Breast epithelium (tissue), 4 donors: ENCODE data around the gene NCBP3. TPM values are rescaled to one million over a fixed set of nuclear protein-coding genes. Genes with fewer than 3 reads are reported as not detected.

Experiments used
- DNase-seq, 2 donors: peaks; one replicate each; pipeline ENCODE4 v3.0.0-alpha.2; 2019; ENCODE audit warnings: low spot score in 2 of 2
- H3K27ac ChIP-seq, 2 donors: fragments of 200-600 bp; sonication (generic) in 1 of 2; one replicate each; pipeline ENCODE4 v1.5.1; 2016 to 2019; ENCODE audit warnings: mild to moderate bottlenecking in 1 of 2
- H3K27me3 ChIP-seq, 2 donors: fragments of 200-600 bp; sonication (generic) in 1 of 2; one replicate each; pipeline versions ENCODE4 v1.5.1 to v1.6.0; 2017 to 2019; ENCODE audit warnings: control low read depth in 1 of 2, mild to moderate bottlenecking in 1 of 2
- H3K36me3 ChIP-seq: fragments of 200-600 bp; one replicate; pipeline ENCODE4 v1.5.1; 2019
- H3K4me1 ChIP-seq, 2 donors: fragments of 200-600 bp; sonication (generic); one replicate each; pipeline ENCODE4 v1.5.1; 2016 to 2019; ENCODE audit warnings: control low read depth in 1 of 2
- H3K4me3 ChIP-seq, 3 donors: fragments of 200-600 bp; sonication (generic); 1 replicate in 2 of 3; 2 replicates in 1 of 3; pipeline ENCODE4 v1.5.1; 2016 to 2019; ENCODE audit warnings: mild to moderate bottlenecking in 3 of 3, moderate library complexity in 2 of 3
- H3K9me3 ChIP-seq, 2 donors: fragments of 200-600 bp; sonication (generic) in 1 of 2; one replicate each; pipeline ENCODE4 v1.5.1; 2016 to 2019; ENCODE audit warnings: control low read depth in 1 of 2
- POLR2A ChIP-seq: fragments of 450-650 bp; IDR thresholded peaks from one replicate; pipeline ENCODE4 v1.6.1; 2016; ENCODE audit warnings: antibody characterized with exemption, mild to moderate bottlenecking, moderate library complexity
- POLR2AphosphoS5 ChIP-seq, 3 donors: sonication (generic); formaldehyde crosslinking; IDR thresholded peaks; one replicate each; pipeline ENCODE4 v1.6.1; 2017; ENCODE audit warnings: antibody characterized with exemption in 3 of 3
- intact Hi-C: fragments of 100-400 bp; cut with DNase I; formaldehyde crosslinking; loops from one replicate; pipeline ENCODE4 v1.15.1; 2023; ENCODE audit warnings: low total_unique reads
- total RNA-seq, 3 donors: library from RNA; depleted of rRNA; stranded (reverse); fragments of >200 nt; gene quantifications; one replicate each; pipeline ENCODE4 v1.1.0, GENCODE V29; 2016
- TF ChIP-seq, protein P1 (sequence below), 3 donors: fragments of 450-650 bp; IDR thresholded peaks; one replicate each; pipeline ENCODE4 v1.5.1; 2016 to 2017; ENCODE audit warnings: antibody characterized with exemption in 3 of 3, mild to moderate bottlenecking in 3 of 3, moderate library complexity in 3 of 3

Gene NCBP3
- total RNA-seq, 3 donors from 2014 or later = 21.6 to 34.1 (median 25.9) TPM

DNA sequence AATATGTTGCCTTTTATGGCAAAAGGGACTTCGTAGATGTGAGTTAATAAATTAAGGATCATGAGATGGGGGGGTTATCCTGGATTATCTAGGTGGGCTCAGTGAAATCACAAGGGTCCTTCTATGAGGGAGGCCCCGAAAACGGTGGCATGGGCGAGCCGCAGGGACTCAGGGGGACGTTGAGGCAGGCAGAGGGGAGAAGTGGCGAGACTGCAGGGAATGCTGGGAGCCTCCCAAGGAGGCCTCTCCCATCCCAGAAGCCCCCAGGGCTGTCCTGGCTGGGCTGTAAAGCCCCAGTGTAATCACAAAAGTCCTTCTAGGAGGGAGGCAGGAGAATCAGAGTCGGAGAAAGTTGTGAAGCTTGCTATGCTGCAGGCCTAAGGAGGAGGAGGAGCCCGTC is 80.1 kb downstream of the NCBP3 start:
- no peak overlapping the region for H3K27ac ChIP-seq
- no peak for TF ChIP-seq POLR2AphosphoS5 (IDR thresholded peaks at IDR 0.05)
- TF ChIP-seq, protein P1, sequence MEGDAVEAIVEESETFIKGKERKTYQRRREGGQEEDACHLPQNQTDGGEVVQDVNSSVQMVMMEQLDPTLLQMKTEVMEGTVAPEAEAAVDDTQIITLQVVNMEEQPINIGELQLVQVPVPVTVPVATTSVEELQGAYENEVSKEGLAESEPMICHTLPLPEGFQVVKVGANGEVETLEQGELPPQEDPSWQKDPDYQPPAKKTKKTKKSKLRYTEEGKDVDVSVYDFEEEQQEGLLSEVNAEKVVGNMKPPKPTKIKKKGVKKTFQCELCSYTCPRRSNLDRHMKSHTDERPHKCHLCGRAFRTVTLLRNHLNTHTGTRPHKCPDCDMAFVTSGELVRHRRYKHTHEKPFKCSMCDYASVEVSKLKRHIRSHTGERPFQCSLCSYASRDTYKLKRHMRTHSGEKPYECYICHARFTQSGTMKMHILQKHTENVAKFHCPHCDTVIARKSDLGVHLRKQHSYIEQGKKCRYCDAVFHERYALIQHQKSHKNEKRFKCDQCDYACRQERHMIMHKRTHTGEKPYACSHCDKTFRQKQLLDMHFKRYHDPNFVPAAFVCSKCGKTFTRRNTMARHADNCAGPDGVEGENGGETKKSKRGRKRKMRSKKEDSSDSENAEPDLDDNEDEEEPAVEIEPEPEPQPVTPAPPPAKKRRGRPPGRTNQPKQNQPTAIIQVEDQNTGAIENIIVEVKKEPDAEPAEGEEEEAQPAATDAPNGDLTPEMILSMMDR (IDR thresholded peaks at IDR 0.05) = no peak
- TF ChIP-seq POLR2A = no peak

DNA sequence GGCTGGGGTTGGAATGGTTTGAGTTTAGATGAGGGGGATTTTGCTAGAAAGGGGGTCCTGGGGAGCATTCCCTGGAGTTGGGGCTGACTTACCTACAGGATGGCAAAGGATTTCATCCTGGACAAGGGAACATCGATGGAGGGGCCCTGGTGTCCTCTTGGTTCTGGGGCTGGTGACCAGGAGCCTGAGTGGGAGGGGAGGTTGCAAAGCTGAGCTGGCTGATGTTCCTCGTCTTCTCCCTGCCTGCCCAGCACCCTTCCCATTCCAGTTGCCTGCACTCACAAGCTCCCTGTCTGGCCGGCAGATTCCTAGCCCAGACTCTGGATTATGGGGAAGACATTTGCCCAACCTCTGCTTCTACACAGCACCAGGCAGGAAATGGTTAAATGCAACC is 82.3 kb downstream of the NCBP3 start:
- Histone ChIP-seq H3K27me3 (peaks cover 0 to 9% of the 10 kb centered on the region in 2 donors), H3K4me1 (no peaks in the 10 kb centered on the region), H3K4me3 (no peak overlapping the region), H3K27ac (no peak overlapping the region), H3K9me3 (peaks cover 5 to 11% of the 10 kb centered on the region in 2 donors), H3K36me3 (no peaks in the 10 kb centered on the region)
- no peak for TF ChIP-seq POLR2AphosphoS5 (IDR thresholded peaks at IDR 0.05)
- TF ChIP-seq, protein P1 (IDR thresholded peaks at IDR 0.05) = no peak
- TF ChIP-seq POLR2A = no peak
- DNase-seq = no peak
- intact Hi-C loops = loop anchor here (5.0 kb wide), 1 partner anchor 744 kb away; no protein-coding TSS in a partner anchor

More for the DNA sequence above, 80.1 kb downstream of the NCBP3 start:
- Histone ChIP-seq H3K27me3 (peaks cover 0 to 9% of the 10 kb centered on the region in 2 donors), H3K36me3 (no peaks in the 10 kb centered on the region), H3K4me3 (no peak overlapping the region), H3K9me3 (no peaks in the 10 kb centered on the region), H3K4me1 (no peaks in the 10 kb centered on the region)
- intact Hi-C loops = no loop called here
- no peak for DNase-seq

DNA sequence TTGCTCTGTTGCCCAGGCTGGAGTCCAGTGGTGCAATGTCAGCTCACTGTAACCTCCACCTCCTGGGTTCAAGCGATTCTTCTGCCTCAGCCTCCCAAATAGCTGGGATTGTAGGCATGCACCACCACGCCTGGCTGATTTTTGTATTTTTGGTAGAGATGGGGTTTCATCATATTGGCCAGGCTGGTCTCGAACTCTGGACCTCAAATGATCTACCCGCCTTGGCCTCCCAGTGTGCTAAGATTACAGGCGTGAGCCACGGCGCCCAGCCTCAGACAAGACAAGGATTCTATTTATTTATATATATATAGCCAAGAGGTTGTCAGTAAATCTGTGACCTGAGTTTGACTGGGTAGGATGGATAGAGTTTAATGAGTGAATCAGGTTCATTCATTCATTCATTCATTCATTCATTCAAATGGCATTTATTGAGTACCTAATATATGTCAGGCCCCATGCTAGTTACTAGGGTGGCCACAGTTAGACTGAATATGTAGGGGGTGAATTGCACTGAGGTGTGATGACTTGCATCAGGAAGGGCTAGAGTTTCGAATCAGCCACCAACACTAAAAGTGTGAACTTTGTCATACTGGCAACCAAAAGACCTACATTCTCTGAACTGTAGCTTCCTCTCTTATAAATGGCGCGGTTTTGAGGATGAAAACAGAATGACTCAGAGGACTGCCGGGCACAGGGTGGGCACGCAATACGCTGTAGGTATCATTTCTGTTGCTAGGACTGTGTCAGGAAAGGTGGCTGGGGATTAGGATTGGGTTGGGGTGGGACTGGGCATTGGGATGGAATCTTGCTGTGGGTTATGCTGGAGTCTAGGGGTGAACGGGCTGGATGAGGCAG is 82.9 kb downstream of the NCBP3 start:
- no peaks in the 10 kb centered on the region for H3K4me1 ChIP-seq
- peaks cover 0 to 9% of the 10 kb centered on the region in 2 donors for H3K27me3 ChIP-seq
- intact Hi-C loops = loop anchor here (5.0 kb wide), 1 partner anchor 744 kb away; no protein-coding TSS in a partner anchor
- no peaks in the 10 kb centered on the region for H3K36me3 ChIP-seq
- no peak for DNase-seq
- H3K4me3 ChIP-seq = no peak overlapping the region
- H3K9me3 ChIP-seq = peaks cover 5 to 11% of the 10 kb centered on the region in 2 donors
- TF ChIP-seq POLR2A (no peak), POLR2AphosphoS5 (IDR thresholded peaks at IDR 0.05) (no peak)
- TF ChIP-seq, protein P1 (IDR thresholded peaks at IDR 0.05) = no peak
- H3K27ac ChIP-seq = no peak overlapping the region

DNA sequence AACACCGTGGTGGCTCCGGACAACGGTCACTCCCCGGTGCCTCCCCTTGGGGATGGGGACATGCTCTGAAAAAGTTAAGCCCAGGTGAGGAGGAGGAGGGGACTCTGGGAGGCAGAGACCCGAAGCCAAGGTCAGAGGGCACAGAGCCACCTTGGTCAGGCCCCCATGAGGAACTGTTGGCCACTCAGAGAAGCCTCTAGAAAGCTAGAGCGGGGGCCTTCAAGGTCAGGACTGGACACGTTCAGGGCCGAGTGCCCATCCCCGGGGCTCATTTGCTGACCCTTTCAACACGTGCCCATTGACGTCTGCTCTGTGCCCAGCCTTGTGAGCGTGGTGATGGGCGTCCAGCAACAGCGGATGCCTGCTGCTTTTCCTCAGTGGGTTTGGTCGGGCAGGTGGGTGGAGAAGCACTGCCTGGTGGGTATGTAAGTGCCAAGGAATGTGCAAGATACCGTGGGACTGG is 84.1 kb downstream of the NCBP3 start:
- intact Hi-C loops = loop anchor here (5.0 kb wide), 1 partner anchor 745 kb away; no protein-coding TSS in a partner anchor
- TF ChIP-seq, protein P1 (IDR thresholded peaks at IDR 0.05) = no peak
- TF ChIP-seq POLR2AphosphoS5 (IDR thresholded peaks at IDR 0.05) (no peak), POLR2A (no peak)
- Histone ChIP-seq H3K4me3 (no peak overlapping the region), H3K27me3 (peaks cover 0 to 9% of the 10 kb centered on the region in 2 donors), H3K36me3 (no peaks in the 10 kb centered on the region), H3K9me3 (peaks cover 5 to 11% of the 10 kb centered on the region in 2 donors), H3K27ac (no peak overlapping the region), H3K4me1 (no peaks in the 10 kb centered on the region)
- DNase-seq = no peak
